Measurements from ENCODE around the gene AGL.

DNA sequence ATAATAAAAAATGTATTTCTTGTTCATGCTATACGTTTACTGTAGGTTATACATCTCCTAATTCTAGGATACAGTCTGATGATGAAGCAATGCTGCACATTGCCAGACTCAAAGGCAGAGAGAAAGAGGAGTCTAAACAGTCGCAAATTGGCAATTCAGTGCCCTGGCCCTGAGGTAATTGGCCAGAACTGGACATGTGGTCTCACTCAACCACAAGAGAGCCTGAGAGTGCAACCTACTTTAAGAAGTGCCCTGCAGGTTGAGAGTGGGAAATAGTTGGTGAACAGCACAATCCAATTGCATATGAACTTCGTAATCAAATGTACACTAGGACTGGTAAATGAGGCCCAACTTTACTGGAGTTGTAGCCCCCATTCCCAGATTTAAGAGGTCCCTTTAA, 114.6 kb downstream of the AGL start:
- TF ChIP-seq, protein P1, sequence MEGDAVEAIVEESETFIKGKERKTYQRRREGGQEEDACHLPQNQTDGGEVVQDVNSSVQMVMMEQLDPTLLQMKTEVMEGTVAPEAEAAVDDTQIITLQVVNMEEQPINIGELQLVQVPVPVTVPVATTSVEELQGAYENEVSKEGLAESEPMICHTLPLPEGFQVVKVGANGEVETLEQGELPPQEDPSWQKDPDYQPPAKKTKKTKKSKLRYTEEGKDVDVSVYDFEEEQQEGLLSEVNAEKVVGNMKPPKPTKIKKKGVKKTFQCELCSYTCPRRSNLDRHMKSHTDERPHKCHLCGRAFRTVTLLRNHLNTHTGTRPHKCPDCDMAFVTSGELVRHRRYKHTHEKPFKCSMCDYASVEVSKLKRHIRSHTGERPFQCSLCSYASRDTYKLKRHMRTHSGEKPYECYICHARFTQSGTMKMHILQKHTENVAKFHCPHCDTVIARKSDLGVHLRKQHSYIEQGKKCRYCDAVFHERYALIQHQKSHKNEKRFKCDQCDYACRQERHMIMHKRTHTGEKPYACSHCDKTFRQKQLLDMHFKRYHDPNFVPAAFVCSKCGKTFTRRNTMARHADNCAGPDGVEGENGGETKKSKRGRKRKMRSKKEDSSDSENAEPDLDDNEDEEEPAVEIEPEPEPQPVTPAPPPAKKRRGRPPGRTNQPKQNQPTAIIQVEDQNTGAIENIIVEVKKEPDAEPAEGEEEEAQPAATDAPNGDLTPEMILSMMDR (IDR thresholded peaks at IDR 0.05; ENCODE audit: poor library complexity) = no peak
- TF ChIP-seq EZH2 (IDR thresholded peaks at IDR 0.05; ENCODE audit: borderline replicate concordance) (no peak), EZH2phosphoT487 (IDR thresholded peaks at IDR 0.05; ENCODE audit: low read depth, severe bottlenecking, unreplicated experiment) (no peak)
